Keratinocyte (primary cell): Measurements from ENCODE around the gene HIVEP1. TPM values are rescaled to one million over a fixed set of nuclear protein-coding genes. Genes with fewer than 3 reads are reported as not detected.

Experiments
- DNase-seq: peaks from one replicate; pipeline ENCODE4 v3.0.0-alpha.2; 2011; ENCODE audit warnings: low read depth, missing footprints, low spot score
- FAIRE-seq: peaks from 2 replicates; lab custom pipeline; 2011; peaks lifted over from hg19 to GRCh38; lab: Jason Lieb, UNC
- H2AFZ ChIP-seq: 2 replicates; pipeline ENCODE4 v1.6.0; 2012; ENCODE audit warnings: low read length, control low read depth, inconsistent platforms; ENCODE audit not compliant: control insufficient read depth
- H3K27ac ChIP-seq: 2 replicates; pipeline ENCODE4 v1.5.1; 2011; ENCODE audit warnings: low read length; ENCODE audit not compliant: control insufficient read depth, insufficient read depth
- H3K27me3 ChIP-seq: 3 replicates; pipeline ENCODE4 v1.6.0; 2011; ENCODE audit warnings: low read length; ENCODE audit not compliant: control insufficient read depth, insufficient read depth; ENCODE audit errors: extremely low read depth
- H3K36me3 ChIP-seq, 2 experiments: 2 replicates in 1 of 2; 3 replicates in 1 of 2; pipeline ENCODE4 v1.5.1; 2011; ENCODE audit warnings: low read length in 2 of 2, mild to moderate bottlenecking in 1 of 2; ENCODE audit not compliant: control insufficient read depth in 2 of 2, insufficient read depth in 2 of 2; ENCODE audit errors: extremely low read depth in 1 of 2
- H3K4me1 ChIP-seq: 3 replicates; pipeline ENCODE4 v1.5.1; 2011; ENCODE audit warnings: low read length; ENCODE audit not compliant: control insufficient read depth, insufficient read depth; ENCODE audit errors: extremely low read depth
- H3K4me2 ChIP-seq: 3 replicates; pipeline ENCODE4 v1.6.0; 2011; ENCODE audit warnings: low read depth, low read length; ENCODE audit not compliant: control insufficient read depth, insufficient read depth; ENCODE audit errors: extremely low read depth
- H3K4me3 ChIP-seq, 3 experiments: fragments of 200-600 bp in 1 of 3; sonication (generic) in 1 of 3; 2 replicates in 2 of 3; 3 replicates in 1 of 3; pipeline ENCODE4 v1.5.1; 2011 to 2016; ENCODE audit warnings: low read length in 3 of 3, mild to moderate bottlenecking in 3 of 3, control low read depth in 2 of 3, inconsistent platforms in 1 of 3, low read depth in 1 of 3, mixed read lengths in 1 of 3, mixed run types in 1 of 3, moderate library complexity in 1 of 3; ENCODE audit not compliant: control insufficient read depth in 2 of 3, insufficient read depth in 2 of 3; ENCODE audit errors: extremely low read depth in 1 of 3
- H3K79me2 ChIP-seq: 2 replicates; pipeline ENCODE4 v1.6.0; 2012; ENCODE audit warnings: low read length; ENCODE audit not compliant: control insufficient read depth, insufficient read depth
- H3K9ac ChIP-seq: 3 replicates; pipeline ENCODE4 v1.6.0; 2011; ENCODE audit warnings: low read length; ENCODE audit not compliant: control insufficient read depth, insufficient read depth; ENCODE audit errors: extremely low read depth
- H3K9me1 ChIP-seq: 3 replicates; pipeline ENCODE4 v1.6.0; 2011; ENCODE audit warnings: low read length; ENCODE audit not compliant: control insufficient read depth, insufficient read depth; ENCODE audit errors: extremely low read depth
- H3K9me3 ChIP-seq: 2 replicates; pipeline ENCODE4 v1.5.1; 2012; ENCODE audit warnings: low read depth, low read length; ENCODE audit not compliant: control insufficient read depth
- H4K20me1 ChIP-seq: 3 replicates; pipeline ENCODE4 v1.6.0; 2011; ENCODE audit warnings: low read length; ENCODE audit not compliant: control insufficient read depth, insufficient read depth; ENCODE audit errors: extremely low read depth
- EZH2 ChIP-seq: IDR thresholded peaks from one replicate; pipeline ENCODE4 v1.6.1; 2012; ENCODE audit warnings: inconsistent platforms, mild to moderate bottlenecking, low read length, moderate library complexity
- dilution Hi-C: fragments of 300-500 bp; cut with MboI; formaldehyde crosslinking; loops from one replicate; pipeline ENCODE4 v1.7.0; 2020; ENCODE audit warnings: low sequenced_read_pairs; ENCODE audit not compliant: extremely low pct_ligation_motif_present
- polyA plus RNA-seq, 5 experiments: library from polyadenylated mRNA; depleted of rRNA in 3 of 5; stranded (reverse) in 3 of 5; stranded (forward) in 1 of 5; unstranded in 1 of 5; fragments of >200 nt; gene quantifications; 1 replicate in 1 of 5; 2 replicates in 3 of 5; 3 replicates in 1 of 5; pipeline versions ENCODE4 v1.2.1 to v1.2.3, GENCODE V29; 2011 to 2012; ENCODE audit warnings: missing spikeins in 2 of 5, low read depth in 1 of 5, low replicate concordance in 1 of 5
- TF ChIP-seq, protein P1 (sequence below), 3 experiments: IDR thresholded peaks in 1 of 3; conservative IDR thresholded peaks in 1 of 3; optimal IDR thresholded peaks in 1 of 3; 2 replicates in 2 of 3; 3 replicates in 1 of 3; pipeline versions ENCODE3 to v1.5.1; 2011; ENCODE audit warnings: low read length in 3 of 3, mild to moderate bottlenecking in 3 of 3, moderate library complexity in 2 of 3, control low read depth in 1 of 3, inconsistent platforms in 1 of 3; ENCODE audit not compliant: insufficient read depth in 2 of 3; ENCODE audit errors: extremely low read depth in 1 of 3

HIVEP1 gene
- polyA plus RNA-seq, 1 donor (not counting 4 experiments of a cell fraction or from before 2014, with no cell fraction given): 13.7 TPM

GRCh38 chr6:12137480-12137879, 125.4 kb downstream of the HIVEP1 start:
- Histone ChIP-seq H3K36me3 (peaks cover 13 to 17% of the 10 kb centered on the region in 2 experiments), H3K4me3 (no peak overlapping the region), H2AFZ (no peak overlapping the region), H3K9me1 (no peaks in the 10 kb centered on the region), H4K20me1 (no peaks in the 10 kb centered on the region), H3K27me3 (no peaks in the 10 kb centered on the region), H3K9me3 (no peaks in the 10 kb centered on the region), H3K27ac (no peak overlapping the region), H3K4me2 (no peak overlapping the region), H3K79me2 (no peaks in the 10 kb centered on the region), H3K4me1 (peaks cover 5% of the 10 kb centered on the region), H3K9ac (no peak overlapping the region)
- TF ChIP-seq, protein P1, sequence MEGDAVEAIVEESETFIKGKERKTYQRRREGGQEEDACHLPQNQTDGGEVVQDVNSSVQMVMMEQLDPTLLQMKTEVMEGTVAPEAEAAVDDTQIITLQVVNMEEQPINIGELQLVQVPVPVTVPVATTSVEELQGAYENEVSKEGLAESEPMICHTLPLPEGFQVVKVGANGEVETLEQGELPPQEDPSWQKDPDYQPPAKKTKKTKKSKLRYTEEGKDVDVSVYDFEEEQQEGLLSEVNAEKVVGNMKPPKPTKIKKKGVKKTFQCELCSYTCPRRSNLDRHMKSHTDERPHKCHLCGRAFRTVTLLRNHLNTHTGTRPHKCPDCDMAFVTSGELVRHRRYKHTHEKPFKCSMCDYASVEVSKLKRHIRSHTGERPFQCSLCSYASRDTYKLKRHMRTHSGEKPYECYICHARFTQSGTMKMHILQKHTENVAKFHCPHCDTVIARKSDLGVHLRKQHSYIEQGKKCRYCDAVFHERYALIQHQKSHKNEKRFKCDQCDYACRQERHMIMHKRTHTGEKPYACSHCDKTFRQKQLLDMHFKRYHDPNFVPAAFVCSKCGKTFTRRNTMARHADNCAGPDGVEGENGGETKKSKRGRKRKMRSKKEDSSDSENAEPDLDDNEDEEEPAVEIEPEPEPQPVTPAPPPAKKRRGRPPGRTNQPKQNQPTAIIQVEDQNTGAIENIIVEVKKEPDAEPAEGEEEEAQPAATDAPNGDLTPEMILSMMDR (optimal IDR thresholded peaks at IDR 0.05 in 1 of 3, IDR thresholded peaks at IDR 0.05 in 1 of 3, conservative IDR thresholded peaks at IDR 0.05 in 1 of 3; ENCODE audit: extremely low read depth in 1 of 3, insufficient read depth in 2 of 3, low read length in 3 of 3): no peak
- no peak for TF ChIP-seq EZH2
- DNase-seq (no peak), FAIRE-seq (no peak)
- dilution Hi-C loops: no loop called here

DNA sequence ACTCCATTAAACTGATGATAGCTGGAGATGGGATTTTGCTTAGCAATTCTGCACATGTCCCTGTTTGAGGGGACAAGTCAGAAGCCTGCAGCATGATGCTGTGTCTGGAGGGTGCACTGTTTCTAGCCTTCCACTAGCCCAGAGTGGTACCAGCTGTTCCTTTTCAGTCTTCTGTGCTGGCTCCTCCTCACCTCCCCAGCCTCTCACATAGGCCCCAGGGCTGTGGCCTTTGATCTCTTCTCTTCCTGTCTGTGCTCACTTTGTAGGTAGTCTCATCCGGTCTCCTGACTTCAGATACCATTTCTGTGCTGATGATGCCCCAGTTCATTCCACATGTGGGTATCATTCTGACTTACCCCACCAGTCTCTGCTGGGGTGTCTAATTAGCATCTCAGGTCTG, 126.3 kb downstream of the HIVEP1 start:
- dilution Hi-C loops: no loop called here
- Histone ChIP-seq H3K27me3 (no peaks in the 10 kb centered on the region), H4K20me1 (no peaks in the 10 kb centered on the region), H3K4me2 (no peak overlapping the region), H3K27ac (no peak overlapping the region), H3K4me3 (no peak overlapping the region), H3K4me1 (peaks cover 5% of the 10 kb centered on the region), H3K9me1 (no peaks in the 10 kb centered on the region), H3K36me3 (peaks cover 13 to 17% of the 10 kb centered on the region in 2 experiments), H3K9ac (no peak overlapping the region), H2AFZ (no peak overlapping the region), H3K79me2 (no peaks in the 10 kb centered on the region), H3K9me3 (no peaks in the 10 kb centered on the region)
- no peak for DNase-seq
- TF ChIP-seq, protein P1 (optimal IDR thresholded peaks at IDR 0.05 in 1 of 3, IDR thresholded peaks at IDR 0.05 in 1 of 3, conservative IDR thresholded peaks at IDR 0.05 in 1 of 3; ENCODE audit: extremely low read depth in 1 of 3, insufficient read depth in 2 of 3, low read length in 3 of 3): no peak
- no peak for TF ChIP-seq EZH2
- FAIRE-seq: no peak
